GM23248 (cell line): ENCODE measurements around the gene IPO9. TPM values are rescaled to one million over a fixed set of nuclear protein-coding genes. Genes with fewer than 3 reads are reported as not detected.

Experiments used
- DNase-seq: peaks from one replicate; pipeline ENCODE4 v3.0.0-alpha.2; 2015
- H2AFZ ChIP-seq: fragments of 200-600 bp; sonication (generic); 2 replicates; pipeline ENCODE4 v1.6.1; 2016; ENCODE audit warnings: antibody characterized with exemption
- H3F3A ChIP-seq: fragments of 200-600 bp; sonication (generic); 2 replicates; pipeline ENCODE4 v1.6.1; 2016; ENCODE audit warnings: mild to moderate bottlenecking, antibody characterized with exemption, mixed run types; ENCODE audit not compliant: insufficient read depth
- H3K27ac ChIP-seq: fragments of 200-600 bp; sonication (generic); 2 replicates; pipeline ENCODE4 v1.5.1; 2016; ENCODE audit warnings: mild to moderate bottlenecking
- H3K27me3 ChIP-seq: fragments of 200-600 bp; sonication (generic); replicated peaks from 2 replicates; pipeline ENCODE4 v1.6.1; 2016; ENCODE audit warnings: mild to moderate bottlenecking; ENCODE audit not compliant: insufficient read depth
- H3K36me3 ChIP-seq: fragments of 200-600 bp; sonication (generic); 2 replicates; pipeline ENCODE4 v1.6.1; 2016; ENCODE audit warnings: low read depth, mild to moderate bottlenecking
- H3K4me1 ChIP-seq: fragments of 200-600 bp; sonication (generic); 2 replicates; pipeline ENCODE4 v1.6.1; 2016; ENCODE audit warnings: mild to moderate bottlenecking; ENCODE audit not compliant: insufficient read depth
- H3K4me2 ChIP-seq: fragments of 200-600 bp; sonication (generic); one replicate; pipeline ENCODE4 v1.6.1; 2016; ENCODE audit warnings: mild to moderate bottlenecking; ENCODE audit not compliant: unreplicated experiment
- H3K4me3 ChIP-seq: fragments of 200-600 bp; sonication (generic); 2 replicates; pipeline ENCODE4 v1.5.1; 2016; ENCODE audit warnings: mild to moderate bottlenecking
- H3K79me2 ChIP-seq: fragments of 200-600 bp; sonication (generic); 2 replicates; pipeline ENCODE4 v1.6.1; 2016; ENCODE audit warnings: mild to moderate bottlenecking; ENCODE audit not compliant: insufficient read depth
- H3K9ac ChIP-seq: fragments of 200-600 bp; sonication (generic); 2 replicates; pipeline ENCODE4 v1.6.1; 2016; ENCODE audit warnings: mild to moderate bottlenecking
- H3K9me2 ChIP-seq: fragments of 200-600 bp; sonication (generic); 2 replicates; pipeline ENCODE4 v1.6.1; 2016; ENCODE audit warnings: mixed run types, mild to moderate bottlenecking, moderate library complexity; ENCODE audit not compliant: insufficient read depth
- H3K9me3 ChIP-seq: fragments of 200-600 bp; sonication (generic); one replicate; pipeline ENCODE4 v1.6.1; 2017; ENCODE audit warnings: low read depth
- H4K20me1 ChIP-seq: fragments of 200-600 bp; sonication (generic); 2 replicates; pipeline ENCODE4 v1.6.0; 2016; ENCODE audit not compliant: insufficient read depth
- EZH2 ChIP-seq: fragments of 200-600 bp; sonication (generic); IDR thresholded peaks from 2 replicates; pipeline ENCODE4 v1.6.1; 2018; ENCODE audit warnings: antibody characterized with exemption, mild to moderate bottlenecking; ENCODE audit not compliant: insufficient read depth, poor library complexity, severe bottlenecking
- EZH2phosphoT487 ChIP-seq: fragments of 200-600 bp; sonication (generic); IDR thresholded peaks from 2 replicates; pipeline ENCODE4 v1.6.1; 2018; ENCODE audit warnings: antibody characterized with exemption, moderate library complexity, mild to moderate bottlenecking, low read depth; ENCODE audit not compliant: insufficient read depth
- WGBS, 2 experiments: methylation state at CpG; one replicate each; pipeline ENCODE4 v1.1.6; 2015 to 2017; ENCODE audit warnings: low lambda C conversion rate in 2 of 2, low coverage in 1 of 2; ENCODE audit errors: missing lambda C conversion rate in 2 of 2; 5-methylcytosine and 5-hydroxymethylcytosine counted together
- in situ Hi-C: fragments of 300-500 bp; cut with MboI; formaldehyde crosslinking; loops from 2 replicates; pipeline ENCODE4 v1.15.0; 2020
- polyA plus RNA-seq: library from polyadenylated mRNA; unstranded; fragments of >200 nt; fragmentation: Nextera tagmentation; extraction: Ambion mirVana; gene quantifications from 2 replicates; pipeline ENCODE4 v1.2.1, GENCODE V29; 2016
- total RNA-seq: library from RNA; depleted of rRNA; stranded (reverse); fragments of >200 nt; shearing (Covaris generic); gene quantifications from 2 replicates; pipeline ENCODE4 v1.2.3, GENCODE V29; 2014

The IPO9 gene
- total and polyA plus RNA-seq, 2 experiments from 2014 or later: 18.3 to 52.4 TPM

- Histone ChIP-seq H3K36me3 (peaks cover 73% of the 10 kb centered on the region), H3K79me2 (peaks cover 67% of the 10 kb centered on the region), H3K9ac (no peak overlapping the region), H3K4me1 (peaks cover 63% of the 10 kb centered on the region), H3K9me3 (no peaks in the 10 kb centered on the region), H3F3A (peaks cover 90% of the 10 kb centered on the region), H3K27ac (peak overlapping the region; percentile 87), H3K4me3 (no peak overlapping the region), H4K20me1 (no peaks in the 10 kb centered on the region), H2AFZ (no peak overlapping the region), H3K9me2 (no peaks in the 10 kb centered on the region), H3K4me2 (no peak overlapping the region), H3K27me3 (no peaks in the 10 kb centered on the region)
- no peak for TF ChIP-seq EZH2phosphoT487
- TF ChIP-seq EZH2: no peak
- 97 to 99% methylated on average over 16 to 18 of the region's 18 CpGs for WGBS, 2 experiments
- in situ Hi-C loops: no loop called here
- no peak for DNase-seq
Measured at GRCh38 chr1:201788296-201788695, 40.7 kb upstream of the IPO9 start.

DNA sequence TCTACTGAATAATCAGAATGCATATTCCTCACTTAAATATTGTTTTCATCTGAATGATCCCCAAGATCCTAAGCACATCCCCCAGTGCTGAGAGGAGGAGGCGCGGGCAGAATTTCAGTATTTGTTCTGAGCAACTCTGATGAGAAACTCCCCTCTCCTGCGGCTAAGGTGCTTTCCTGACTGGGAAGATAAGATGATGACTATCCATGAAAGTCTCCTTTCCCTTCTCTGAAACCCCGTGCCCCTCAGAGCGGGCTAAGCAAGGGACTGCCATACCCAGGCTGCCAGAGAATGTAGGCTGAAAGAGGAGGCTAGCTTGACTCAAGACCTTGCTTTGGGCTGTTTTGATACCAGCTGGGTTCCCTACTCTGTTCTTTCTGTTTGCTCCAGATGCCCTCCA is 39.7 kb upstream of the IPO9 start:
- Histone ChIP-seq H3K9ac (peak overlapping the region; percentile 65), H3K4me1 (peaks cover 59% of the 10 kb centered on the region), H3K4me3 (no peak overlapping the region), H3K4me2 (peak overlapping the region; percentile 51), H3F3A (peaks cover 87% of the 10 kb centered on the region), H4K20me1 (no peaks in the 10 kb centered on the region), H3K9me2 (no peaks in the 10 kb centered on the region), H3K9me3 (no peaks in the 10 kb centered on the region), H2AFZ (no peak overlapping the region), H3K36me3 (peaks cover 70% of the 10 kb centered on the region), H3K79me2 (peaks cover 64% of the 10 kb centered on the region), H3K27ac (peak overlapping the region; percentile 87), H3K27me3 (no peaks in the 10 kb centered on the region)
- no peak for TF ChIP-seq EZH2
- no peak for TF ChIP-seq EZH2phosphoT487
- no peak for DNase-seq
- in situ Hi-C loops: no loop called here
- 94 to 95% methylated on average over 5 of the region's 5 CpGs for WGBS, 2 experiments

- H3K79me2 ChIP-seq: peaks cover 63% of the 10 kb centered on the region
- H3K4me1 ChIP-seq: peaks cover 59% of the 10 kb centered on the region
- in situ Hi-C loops: loop anchor here (5.0 to 10.0 kb wide), 2 partner anchors 78 to 235 kb away; no protein-coding TSS in a partner anchor
- H4K20me1 ChIP-seq: no peaks in the 10 kb centered on the region
- H3K27me3 ChIP-seq: no peaks in the 10 kb centered on the region
- no peaks in the 10 kb centered on the region for H3K9me3 ChIP-seq
- H3K27ac ChIP-seq: peak overlapping the region; percentile 87
- peak; percentile 88 for DNase-seq
- TF ChIP-seq EZH2 (no peak), EZH2phosphoT487 (no peak)
- H3K9ac ChIP-seq: peak overlapping the region; percentile 65
- no peak overlapping the region for H2AFZ ChIP-seq
- H3K4me2 ChIP-seq: peak overlapping the region; percentile 51
- H3K4me3 ChIP-seq: 0 out of 2 replicates have a peak overlapping the region, but pooled peaks have one; percentile 3
- H3K36me3 ChIP-seq: peaks cover 69% of the 10 kb centered on the region
- peaks cover 87% of the 10 kb centered on the region for H3F3A ChIP-seq
- WGBS, 2 experiments: 0% methylated on average over 2 of the region's 2 CpGs
- no peaks in the 10 kb centered on the region for H3K9me2 ChIP-seq
Measured at GRCh38 chr1:201790261-201790660, 38.7 kb upstream of the IPO9 start.

- Histone ChIP-seq H3K27me3 (no peaks in the 10 kb centered on the region), H4K20me1 (no peaks in the 10 kb centered on the region), H3F3A (peaks cover 89% of the 10 kb centered on the region), H3K79me2 (peaks cover 63% of the 10 kb centered on the region), H3K36me3 (peaks cover 72% of the 10 kb centered on the region), H3K9ac (peak overlapping the region; percentile 65), H3K27ac (peak overlapping the region; percentile 87), H3K9me3 (no peaks in the 10 kb centered on the region), H3K4me2 (peak overlapping the region; percentile 52), H3K9me2 (no peaks in the 10 kb centered on the region), H2AFZ (no peak overlapping the region), H3K4me3 (no peak overlapping the region), H3K4me1 (peaks cover 56% of the 10 kb centered on the region)
- TF ChIP-seq EZH2phosphoT487 (no peak), EZH2 (no peak)
- WGBS, 2 experiments: 43 to 45% methylated on average over 8 of the region's 8 CpGs
- in situ Hi-C loops: loop anchor here (5.0 to 10.0 kb wide), 2 partner anchors 79 to 236 kb away; no protein-coding TSS in a partner anchor
- DNase-seq: no peak
Measured at GRCh38 chr1:201791051-201791778, 37.7 kb upstream of the IPO9 start.
